ENCODE data around the gene B4GALT3. TPM values are rescaled to one million over a fixed set of nuclear protein-coding genes. Genes with fewer than 3 reads are reported as not detected.
A peak's percentile ranks its signal among the peaks of the same experiment; 100 is the strongest.

The B4GALT3 gene
- total RNA-seq, 2 experiments from 2014 or later: 40.5 to 51.8 TPM

- no peak overlapping the region for H3K4me3 Mint-ChIP-seq
These were observed 15.3 kb downstream of the B4GALT3 start for GRCh38 chr1:161162052-161162451.

GRCh38 chr1:161161652-161162051, 15.7 kb downstream of the B4GALT3 start:
- H3K27me3 Mint-ChIP-seq: no peaks in the 10 kb centered on the region
- H3K9me3 Mint-ChIP-seq (ENCODE audit: low read depth): no peaks in the 10 kb centered on the region
- ChIA-PET POLR2A (interaction anchor here (0.7 kb wide), 1 partner anchor 37 kb away, joined by 4 read pairs; no protein-coding TSS in a partner anchor), CTCF (interaction anchor here (1.6 to 1.8 kb wide), 2 partner anchors 15 to 20 kb away, joined by 3 to 5 read pairs; partner anchors contain the start of gene B4GALT3)
- H3K4me3 Mint-ChIP-seq: no peak overlapping the region
- intact Hi-C loops (cut with DNase I, micrococcal nuclease): no loop called here
- peak overlapping the region; percentile 42 for H3K27ac Mint-ChIP-seq
- H3K36me3 Mint-ChIP-seq (ENCODE audit: low read depth): peaks cover 47% of the 10 kb centered on the region
- H3K4me1 Mint-ChIP-seq: peaks cover 49% of the 10 kb centered on the region
- no peak for ATAC-seq
- no peak for DNase-seq

More at GRCh38 chr1:161162052-161162451, 15.3 kb downstream of the B4GALT3 start:
- Mint-ChIP-seq H3K27ac (peak overlapping the region; percentile 42), H3K9me3 (ENCODE audit: low read depth) (no peaks in the 10 kb centered on the region), H3K27me3 (no peaks in the 10 kb centered on the region), H3K36me3 (ENCODE audit: low read depth) (peaks cover 46% of the 10 kb centered on the region), H3K4me1 (peaks cover 50% of the 10 kb centered on the region)
- ATAC-seq: no peak
- DNase-seq: no peak
- POLR2A ChIA-PET: no interaction called here
- CTCF ChIA-PET: interaction anchor here (0.7 to 1.8 kb wide), 3 partner anchors 15 to 41 kb away, joined by 3 to 5 read pairs (median 3); partner anchors contain the start of genes B4GALT3 and NDUFS2
- intact Hi-C loops (cut with DNase I, micrococcal nuclease): no loop called here

- ATAC-seq: no peak
- CTCF ChIA-PET: no interaction called here
- peaks cover 47% of the 10 kb centered on the region for H3K36me3 Mint-ChIP-seq (ENCODE audit: low read depth)
- no peak overlapping the region for H3K27ac Mint-ChIP-seq
- H3K4me1 Mint-ChIP-seq: peaks cover 49% of the 10 kb centered on the region
- no peaks in the 10 kb centered on the region for H3K27me3 Mint-ChIP-seq
- H3K4me3 Mint-ChIP-seq: peak overlapping the region; percentile 79
- intact Hi-C loops (cut with DNase I, micrococcal nuclease): no loop called here
- DNase-seq: no peak
- no peaks in the 10 kb centered on the region for H3K9me3 Mint-ChIP-seq (ENCODE audit: low read depth)
- POLR2A ChIA-PET: interaction anchor here (0.5 to 0.7 kb wide), 2 partner anchors 59 to 447 kb away, joined by 3 to 4 read pairs; no protein-coding TSS in a partner anchor
These were observed 16.6 kb downstream of the B4GALT3 start for GRCh38 chr1:161160671-161161145.

- intact Hi-C loops (cut with DNase I, micrococcal nuclease): loop anchor here (1.0 to 2.0 kb wide), 9 partner anchors 17 to 114 kb away; partner anchors contain the start of genes B4GALT3 (in 2 of the 2), NIT1 (in 2 of the 2), PFDN2 (in 2 of the 2) and ARHGAP30 (in 1 of the 2)
- no peaks in the 10 kb centered on the region for H3K27me3 Mint-ChIP-seq
- H3K4me1 Mint-ChIP-seq: peaks cover 49% of the 10 kb centered on the region
- ATAC-seq: no peak
- peak overlapping the region; percentile 82 for H3K27ac Mint-ChIP-seq
- H3K4me3 Mint-ChIP-seq: peak overlapping the region; percentile 79
- ChIA-PET CTCF (no interaction called here), POLR2A (interaction anchor here (0.5 to 0.7 kb wide), 2 partner anchors 12 to 59 kb away, joined by 3 read pairs; no protein-coding TSS in a partner anchor)
- no peaks in the 10 kb centered on the region for H3K9me3 Mint-ChIP-seq (ENCODE audit: low read depth)
- H3K36me3 Mint-ChIP-seq (ENCODE audit: low read depth): peaks cover 43% of the 10 kb centered on the region
- DNase-seq: no peak
These were observed 17.4 kb downstream of the B4GALT3 start for GRCh38 chr1:161159913-161160243.

GRCh38 chr1:161159087-161159912, 18.0 kb downstream of the B4GALT3 start, which contains the start of gene USP21:
USP21 (plus strand) TSS chr1:161159500; CDS start chr1:161160641, 1,141 bp downstream.
- peaks cover 40% of the 10 kb centered on the region for H3K36me3 Mint-ChIP-seq (ENCODE audit: low read depth)
- POLR2A ChIA-PET: interaction anchor here (0.7 kb wide), 1 partner anchor 12 kb away, joined by 3 read pairs; no protein-coding TSS in a partner anchor
- intact Hi-C loops (cut with DNase I, micrococcal nuclease): loop anchor here (1.0 to 2.0 kb wide), 9 partner anchors 18 to 113 kb away; partner anchors contain the start of genes B4GALT3 (in 2 of the 2), NIT1 (in 2 of the 2), PFDN2 (in 2 of the 2) and ARHGAP30 (in 1 of the 2)
- peaks cover 50% of the 10 kb centered on the region for H3K4me1 Mint-ChIP-seq
- H3K27ac Mint-ChIP-seq: peak within 1 kb of the TSS; percentile 82
- no peaks in the 10 kb centered on the region for H3K9me3 Mint-ChIP-seq (ENCODE audit: low read depth)
- CTCF ChIA-PET: no interaction called here
- peak within 1 kb of the TSS; percentile 79 for H3K4me3 Mint-ChIP-seq
- ATAC-seq (peak; percentile 96), DNase-seq (peak; percentile 95)
- no peaks in the 10 kb centered on the region for H3K27me3 Mint-ChIP-seq

- CTCF ChIA-PET: interaction anchor here (0.8 to 1.7 kb wide), 5 partner anchors 8 to 212 kb away, joined by 3 to 11 read pairs (median 4); partner anchors contain the start of gene PPOX
- intact Hi-C loops (cut with DNase I, micrococcal nuclease): loop anchor here (1.0 to 2.0 kb wide), 9 partner anchors 18 to 112 kb away; partner anchors contain the start of genes B4GALT3 (in 2 of the 2), NIT1 (in 2 of the 2), PFDN2 (in 2 of the 2) and ARHGAP30 (in 1 of the 2)
- H3K36me3 Mint-ChIP-seq (ENCODE audit: low read depth): peaks cover 36% of the 10 kb centered on the region
- H3K4me1 Mint-ChIP-seq: peaks cover 49% of the 10 kb centered on the region
- ATAC-seq (no peak), DNase-seq (no peak)
- POLR2A ChIA-PET: interaction anchor here (0.6 kb wide), 2 partner anchors 28 to 231 kb away, joined by 3 to 10 read pairs; no protein-coding TSS in a partner anchor
- H3K4me3 Mint-ChIP-seq: peak overlapping the region; percentile 79
- H3K27me3 Mint-ChIP-seq: no peaks in the 10 kb centered on the region
- H3K27ac Mint-ChIP-seq: peak overlapping the region; percentile 81
- H3K9me3 Mint-ChIP-seq (ENCODE audit: low read depth): no peaks in the 10 kb centered on the region
These were observed 18.8 kb downstream of the B4GALT3 start for GRCh38 chr1:161158316-161159010.

- Mint-ChIP-seq H3K27me3 (no peaks in the 10 kb centered on the region), H3K4me1 (peaks cover 48% of the 10 kb centered on the region), H3K27ac (no peak overlapping the region), H3K4me3 (no peak overlapping the region), H3K9me3 (ENCODE audit: low read depth) (no peaks in the 10 kb centered on the region), H3K36me3 (ENCODE audit: low read depth) (peaks cover 30% of the 10 kb centered on the region)
- ChIA-PET CTCF (interaction anchor here (0.7 to 1.7 kb wide), 7 partner anchors 8 to 213 kb away, joined by 3 to 11 read pairs (median 4); partner anchors contain the start of gene PPOX), POLR2A (interaction anchor here (0.6 to 1.1 kb wide), 2 partner anchors 9 to 28 kb away, joined by 4 to 10 read pairs; partner anchors contain the start of gene PPOX)
- DNase-seq (no peak), ATAC-seq (no peak)
- intact Hi-C loops (cut with DNase I, micrococcal nuclease): loop anchor here (2.0 kb wide), 3 partner anchors 19 to 89 kb away; partner anchors contain the start of genes ARHGAP30 (in 1 of the 2), B4GALT3 (in 1 of the 2), NIT1 (in 1 of the 2) and PFDN2 (in 1 of the 2)
These were observed 19.4 kb downstream of the B4GALT3 start for GRCh38 chr1:161157867-161158266.

GRCh38 chr1:161153682-161154337, 23.5 kb downstream of the B4GALT3 start, which contains the start of gene UFC1:
UFC1 (plus strand) TSS chr1:161153978; CDS start chr1:161153998, 20 bp downstream.
- peak; percentile 89 for DNase-seq

GRCh38 chr1:161153176-161153575, 24.1 kb downstream of the B4GALT3 start:
- peaks cover 8% of the 10 kb centered on the region for H3K36me3 Mint-ChIP-seq (ENCODE audit: low read depth)
- CTCF ChIA-PET: interaction anchor here (0.7 to 2.7 kb wide), 9 partner anchors 13 to 229 kb away, joined by 3 to 14 read pairs (median 5); partner anchors contain the start of genes DEDD, NIT1, PFDN2 and PPOX
- peak overlapping the region; percentile 89 for H3K27ac Mint-ChIP-seq
- DNase-seq (no peak), ATAC-seq (peak; percentile 6)
- peak overlapping the region; percentile 94 for H3K4me3 Mint-ChIP-seq
- POLR2A ChIA-PET: interaction anchor here (0.6 to 2.6 kb wide), 6 partner anchors 12 to 83 kb away, joined by 5 to 13 read pairs (median 6); partner anchors contain the start of genes ARHGAP30, DEDD, NIT1 and PFDN2
- H3K9me3 Mint-ChIP-seq (ENCODE audit: low read depth): no peaks in the 10 kb centered on the region
- peaks cover 16% of the 10 kb centered on the region for H3K4me1 Mint-ChIP-seq
- intact Hi-C loops (cut with DNase I, micrococcal nuclease): loop anchor here (1.0 to 5.0 kb wide), 6 partner anchors 20 to 106 kb away; partner anchors contain the start of genes DEDD (in 2 of the 2), ARHGAP30 (in 1 of the 2), NIT1 (in 1 of the 2) and PFDN2 (in 1 of the 2)
- H3K27me3 Mint-ChIP-seq: no peaks in the 10 kb centered on the region

More at GRCh38 chr1:161153682-161154337, 23.5 kb downstream of the B4GALT3 start, which contains the start of gene UFC1:
- ChIA-PET CTCF (interaction anchor here (0.8 to 2.7 kb wide), 9 partner anchors 12 to 228 kb away, joined by 3 to 14 read pairs (median 5); partner anchors contain the start of genes DEDD, NIT1, PFDN2 and PPOX), POLR2A (interaction anchor here (0.5 to 2.6 kb wide), 8 partner anchors 12 to 244 kb away, joined by 3 to 13 read pairs (median 5); partner anchors contain the start of genes ARHGAP30, DEDD, NIT1 and PFDN2)
- H3K27me3 Mint-ChIP-seq: no peaks in the 10 kb centered on the region
- ATAC-seq: peak; percentile 98
- H3K4me1 Mint-ChIP-seq: peaks cover 19% of the 10 kb centered on the region
- no peaks in the 10 kb centered on the region for H3K9me3 Mint-ChIP-seq (ENCODE audit: low read depth)
- H3K4me3 Mint-ChIP-seq: peak within 1 kb of the TSS; percentile 94
- H3K27ac Mint-ChIP-seq: peak within 1 kb of the TSS; percentile 99
- peaks cover 11% of the 10 kb centered on the region for H3K36me3 Mint-ChIP-seq (ENCODE audit: low read depth)
- intact Hi-C loops (cut with DNase I, micrococcal nuclease): loop anchor here (1.0 to 5.0 kb wide), 6 partner anchors 21 to 107 kb away; partner anchors contain the start of genes DEDD (in 2 of the 2), ARHGAP30 (in 1 of the 2), NIT1 (in 1 of the 2) and PFDN2 (in 1 of the 2)

Measured in activated CD4-positive, alpha-beta T cell treated with anti-CD3 and anti-CD28 coated beads for 36 hours (primary cell).